BLaER1 treated with 17β-estradiol and CSF1 and Interleukin-3, amounts not matched to agents 10 nM and 100 nM (cell line): ENCODE results near the gene PTPRE.

ENCODE experiments used
- H3K27ac ChIP-seq, 11 experiments: shearing (Covaris generic); formaldehyde crosslinking; 2 replicates each; pipeline ENCODE4 v1.8.1; 2022
- H3K27me3 ChIP-seq, 11 experiments: shearing (Covaris generic); formaldehyde crosslinking; 2 replicates each; pipeline ENCODE4 v1.8.1; 2022
- H3K36me3 ChIP-seq, 11 experiments: shearing (Covaris generic); formaldehyde crosslinking; 2 replicates each; pipeline ENCODE4 v1.8.1; 2022
- H3K4me1 ChIP-seq, 10 experiments: shearing (Covaris generic); formaldehyde crosslinking; 2 replicates each; pipeline ENCODE4 v1.8.1; 2022
- H3K4me2 ChIP-seq, 11 experiments: shearing (Covaris generic); formaldehyde crosslinking; 2 replicates each; pipeline ENCODE4 v1.8.1; 2022
- H3K4me3 ChIP-seq, 10 experiments: shearing (Covaris generic); formaldehyde crosslinking; 2 replicates each; pipeline ENCODE4 v1.8.1; 2022
- H3K9ac ChIP-seq, 11 experiments: shearing (Covaris generic); formaldehyde crosslinking; 2 replicates each; pipeline ENCODE4 v1.8.1; 2022
- H3K9me3 ChIP-seq, 11 experiments: shearing (Covaris generic); formaldehyde crosslinking; replicated peaks in 1 of 11; 2 replicates each; pipeline ENCODE4 v1.8.1; 2022
- H4K20me1 ChIP-seq, 11 experiments: shearing (Covaris generic); formaldehyde crosslinking; 2 replicates each; pipeline ENCODE4 v1.8.1; 2022
- Cebpa-rat ChIP-seq, 11 experiments: shearing (Covaris generic); IDR thresholded peaks; 2 replicates each; pipeline ENCODE4 v1.8.1; 2022

Gene PTPRE

GRCh38 chr10:127913368-127913759 is 6.5 kb downstream of the PTPRE start:
- peaks cover 0 to 13% (median 0%) of the 10 kb centered on the region in 11 experiments; a peak in 1 of 22 replicates for H4K20me1 ChIP-seq
- H3K9ac ChIP-seq = no peak overlapping the region
- TF ChIP-seq Cebpa-rat (IDR thresholded peaks at IDR 0.05) = no peak
- H3K36me3 ChIP-seq = peaks cover 0 to 23% (median 0%) of the 10 kb centered on the region in 11 experiments; a peak in 6 of 22 replicates
- H3K27ac ChIP-seq = no peak overlapping the region
- H3K27me3 ChIP-seq = peaks cover 0 to 15% (median 11%) of the 10 kb centered on the region in 11 experiments; a peak in 18 of 22 replicates
- H3K4me1 ChIP-seq = peaks cover 13 to 64% (median 30%) of the 10 kb centered on the region in 10 experiments
- H3K9me3 ChIP-seq = peaks cover 0 to 27% (median 17%) of the 10 kb centered on the region in 11 experiments; a peak in 20 of 22 replicates
- H3K4me3 ChIP-seq = no peak overlapping the region
- no peak overlapping the region for H3K4me2 ChIP-seq

GRCh38 chr10:127915324-127915723 is 8.4 kb downstream of the PTPRE start:
- TF ChIP-seq Cebpa-rat (IDR thresholded peaks at IDR 0.05) = no peak
- Histone ChIP-seq H4K20me1 (peaks cover 0 to 13% (median 0%) of the 10 kb centered on the region in 11 experiments; a peak in 1 of 22 replicates), H3K4me3 (no peak overlapping the region), H3K4me1 (peaks cover 32 to 64% (median 47%) of the 10 kb centered on the region in 10 experiments), H3K27ac (no peak overlapping the region), H3K9ac (no peak overlapping the region), H3K36me3 (peaks cover 0 to 23% (median 0%) of the 10 kb centered on the region in 11 experiments; a peak in 6 of 22 replicates), H3K9me3 (peaks cover 0 to 27% (median 17%) of the 10 kb centered on the region in 11 experiments; a peak in 20 of 22 replicates), H3K27me3 (no peaks in the 10 kb centered on the region), H3K4me2 (no peak overlapping the region)

GRCh38 chr10:127916826-127917225 is 9.9 kb downstream of the PTPRE start:
- Histone ChIP-seq H3K27ac (peak overlapping the region in 5 of 11 experiments; percentile 33 to 96 (median 87); a peak in 3 of 22 replicates), H3K4me1 (peaks cover 37 to 64% (median 51%) of the 10 kb centered on the region in 10 experiments), H3K27me3 (no peaks in the 10 kb centered on the region), H3K4me3 (no peak overlapping the region), H3K9me3 (peaks cover 0 to 27% (median 17%) of the 10 kb centered on the region in 11 experiments; a peak in 21 of 22 replicates), H4K20me1 (peaks cover 0 to 6% (median 0%) of the 10 kb centered on the region in 11 experiments; a peak in 1 of 22 replicates), H3K36me3 (peaks cover 0 to 23% (median 0%) of the 10 kb centered on the region in 11 experiments; a peak in 6 of 22 replicates), H3K9ac (no peak overlapping the region), H3K4me2 (peak overlapping the region in 5 of 11 experiments; percentile 29 to 98 (median 92); a peak in 6 of 22 replicates)
- no peak for TF ChIP-seq Cebpa-rat (IDR thresholded peaks at IDR 0.05)

GRCh38 chr10:127918572-127918971 is 11.7 kb downstream of the PTPRE start:
- Histone ChIP-seq H3K27ac (peak overlapping the region in 10 of 11 experiments; percentile 81 to 96 (median 88); a peak in 19 of 22 replicates), H3K9ac (peak overlapping the region in 6 of 11 experiments; percentile 71 to 80 (median 76); a peak in 6 of 22 replicates), H3K4me2 (peak overlapping the region; percentile 80 to 99 (median 93)), H3K4me3 (no peak overlapping the region), H4K20me1 (no peaks in the 10 kb centered on the region), H3K4me1 (peaks cover 51 to 77% (median 67%) of the 10 kb centered on the region in 10 experiments), H3K27me3 (no peaks in the 10 kb centered on the region), H3K36me3 (peaks cover 0 to 23% (median 0%) of the 10 kb centered on the region in 11 experiments; a peak in 6 of 22 replicates), H3K9me3 (peaks cover 0 to 27% (median 17%) of the 10 kb centered on the region in 11 experiments; a peak in 21 of 22 replicates)
- no peak for TF ChIP-seq Cebpa-rat (IDR thresholded peaks at IDR 0.05)

- no peaks in the 10 kb centered on the region for H3K27me3 ChIP-seq
- peaks cover 53 to 88% (median 75%) of the 10 kb centered on the region in 10 experiments for H3K4me1 ChIP-seq
- peak in 7 of 11 experiments; percentile 30 to 93 (median 63); a peak in 12 of 22 replicates for TF ChIP-seq Cebpa-rat (IDR thresholded peaks at IDR 0.05)
- H3K4me2 ChIP-seq = peak overlapping the region; percentile 80 to 99 (median 93)
- peak overlapping the region in 9 of 10 experiments; percentile 10 to 59 (median 43); a peak in 16 of 20 replicates for H3K4me3 ChIP-seq
- peak overlapping the region; percentile 27 to 80 (median 74); a peak in 20 of 22 replicates for H3K9ac ChIP-seq
- H3K9me3 ChIP-seq = peaks cover 0 to 27% (median 17%) of the 10 kb centered on the region in 11 experiments; a peak in 21 of 22 replicates
- H3K36me3 ChIP-seq = peaks cover 0 to 23% (median 0%) of the 10 kb centered on the region in 11 experiments; a peak in 6 of 22 replicates
- H3K27ac ChIP-seq = peak overlapping the region; percentile 47 to 96 (median 87)
- H4K20me1 ChIP-seq = no peaks in the 10 kb centered on the region
Observed at GRCh38 chr10:127919418-127920271, 12.7 kb downstream of the PTPRE start.

GRCh38 chr10:127920306-127921074 is 13.6 kb downstream of the PTPRE start:
- no peaks in the 10 kb centered on the region for H4K20me1 ChIP-seq
- peak overlapping the region; percentile 47 to 96 (median 87) for H3K27ac ChIP-seq
- H3K9ac ChIP-seq = peak overlapping the region; percentile 27 to 80 (median 74); a peak in 20 of 22 replicates
- H3K27me3 ChIP-seq = no peaks in the 10 kb centered on the region
- TF ChIP-seq Cebpa-rat (IDR thresholded peaks at IDR 0.05) = 0 out of 22 replicates have a peak, but pooled peaks of 1 of the 11 experiments have one; percentile 1
- peak overlapping the region; percentile 80 to 99 (median 93) for H3K4me2 ChIP-seq
- H3K36me3 ChIP-seq = peaks cover 0 to 23% (median 0%) of the 10 kb centered on the region in 11 experiments; a peak in 6 of 22 replicates
- peaks cover 58 to 97% (median 84%) of the 10 kb centered on the region in 10 experiments for H3K4me1 ChIP-seq
- peak overlapping the region in 9 of 10 experiments; percentile 10 to 59 (median 43); a peak in 16 of 20 replicates for H3K4me3 ChIP-seq
- peaks cover 0 to 26% (median 17%) of the 10 kb centered on the region in 11 experiments; a peak in 21 of 22 replicates for H3K9me3 ChIP-seq

GRCh38 chr10:127921075-127921752 is 14.3 kb downstream of the PTPRE start:
- Histone ChIP-seq H3K9me3 (peaks cover 0 to 23% (median 12%) of the 10 kb centered on the region in 11 experiments; a peak in 21 of 22 replicates), H3K4me3 (peak overlapping the region in 6 of 10 experiments; percentile 24 to 59 (median 46); a peak in 9 of 20 replicates), H3K4me1 (peaks cover 66 to 100% (median 89%) of the 10 kb centered on the region in 10 experiments), H3K27ac (peak overlapping the region; percentile 47 to 96 (median 87); a peak in 21 of 22 replicates), H3K36me3 (peaks cover 0 to 17% (median 0%) of the 10 kb centered on the region in 11 experiments; a peak in 6 of 22 replicates), H4K20me1 (no peaks in the 10 kb centered on the region), H3K27me3 (no peaks in the 10 kb centered on the region), H3K4me2 (peak overlapping the region; percentile 80 to 99 (median 93)), H3K9ac (peak overlapping the region in 10 of 11 experiments; percentile 59 to 80 (median 74); a peak in 17 of 22 replicates)
- TF ChIP-seq Cebpa-rat (IDR thresholded peaks at IDR 0.05) = no peak
